ENCODE data around the gene RGS6.

Gene RGS6

GRCh38 chr14:72075649-72076334, 143.6 kb downstream of the RGS6 start:
- Histone ChIP-seq H3K4me3 (ENCODE audit: low read depth, low read length) (no peak overlapping the region), H2AFZ (ENCODE audit: low read length, unreplicated experiment) (no peak overlapping the region), H3K4me1 (ENCODE audit: control insufficient read depth, insufficient read depth, low read length, unreplicated experiment) (no peaks in the 10 kb centered on the region), H3K79me2 (ENCODE audit: control insufficient read depth, insufficient read depth, low read length, unreplicated experiment) (no peaks in the 10 kb centered on the region), H3K27ac (ENCODE audit: low read depth, low read length) (no peak overlapping the region), H3K36me3 (ENCODE audit: insufficient read depth, low read length) (no peaks in the 10 kb centered on the region), H3K27me3 (ENCODE audit: insufficient read depth, low read length) (no peaks in the 10 kb centered on the region)

GRCh38 chr14:72081137-72081536, 148.9 kb downstream of the RGS6 start:
- no peaks in the 10 kb centered on the region for H3K36me3 ChIP-seq (ENCODE audit: insufficient read depth, low read length)
- H3K4me3 ChIP-seq (ENCODE audit: low read depth, low read length) = no peak overlapping the region
- H3K27ac ChIP-seq (ENCODE audit: low read depth, low read length) = no peak overlapping the region
- H3K4me1 ChIP-seq (ENCODE audit: control insufficient read depth, insufficient read depth, low read length, unreplicated experiment) = no peaks in the 10 kb centered on the region
- no peaks in the 10 kb centered on the region for H3K27me3 ChIP-seq (ENCODE audit: insufficient read depth, low read length)
- no peaks in the 10 kb centered on the region for H3K79me2 ChIP-seq (ENCODE audit: control insufficient read depth, insufficient read depth, low read length, unreplicated experiment)
- no peak overlapping the region for H2AFZ ChIP-seq (ENCODE audit: low read length, unreplicated experiment)

- Histone ChIP-seq H3K4me1 (ENCODE audit: control insufficient read depth, insufficient read depth, low read length, unreplicated experiment) (no peaks in the 10 kb centered on the region), H3K4me3 (ENCODE audit: low read depth, low read length) (no peak overlapping the region), H3K27me3 (ENCODE audit: insufficient read depth, low read length) (no peaks in the 10 kb centered on the region), H3K27ac (ENCODE audit: low read depth, low read length) (no peak overlapping the region), H3K79me2 (ENCODE audit: control insufficient read depth, insufficient read depth, low read length, unreplicated experiment) (no peaks in the 10 kb centered on the region), H2AFZ (ENCODE audit: low read length, unreplicated experiment) (no peak overlapping the region), H3K36me3 (ENCODE audit: insufficient read depth, low read length) (no peaks in the 10 kb centered on the region)
Measured at GRCh38 chr14:72084935-72085334, 152.7 kb downstream of the RGS6 start.

GRCh38 chr14:72089625-72090024, 157.4 kb downstream of the RGS6 start:
- H3K27me3 ChIP-seq (ENCODE audit: insufficient read depth, low read length) = no peaks in the 10 kb centered on the region
- no peak overlapping the region for H3K4me3 ChIP-seq (ENCODE audit: low read depth, low read length)
- no peaks in the 10 kb centered on the region for H3K36me3 ChIP-seq (ENCODE audit: insufficient read depth, low read length)
- no peak overlapping the region for H2AFZ ChIP-seq (ENCODE audit: low read length, unreplicated experiment)
- H3K27ac ChIP-seq (ENCODE audit: low read depth, low read length) = no peak overlapping the region
- H3K4me1 ChIP-seq (ENCODE audit: control insufficient read depth, insufficient read depth, low read length, unreplicated experiment) = no peaks in the 10 kb centered on the region
- H3K79me2 ChIP-seq (ENCODE audit: control insufficient read depth, insufficient read depth, low read length, unreplicated experiment) = no peaks in the 10 kb centered on the region

GRCh38 chr14:72094844-72095582, 162.8 kb downstream of the RGS6 start:
- Histone ChIP-seq H3K79me2 (ENCODE audit: control insufficient read depth, insufficient read depth, low read length, unreplicated experiment) (no peaks in the 10 kb centered on the region), H2AFZ (ENCODE audit: low read length, unreplicated experiment) (no peak overlapping the region), H3K27ac (ENCODE audit: low read depth, low read length) (no peak overlapping the region), H3K4me3 (ENCODE audit: low read depth, low read length) (no peak overlapping the region), H3K36me3 (ENCODE audit: insufficient read depth, low read length) (no peaks in the 10 kb centered on the region), H3K4me1 (ENCODE audit: control insufficient read depth, insufficient read depth, low read length, unreplicated experiment) (no peaks in the 10 kb centered on the region), H3K27me3 (ENCODE audit: insufficient read depth, low read length) (no peaks in the 10 kb centered on the region)

GRCh38 chr14:72097173-72097783, 165.0 kb downstream of the RGS6 start:
- Histone ChIP-seq H3K27me3 (ENCODE audit: insufficient read depth, low read length) (no peaks in the 10 kb centered on the region), H3K4me1 (ENCODE audit: control insufficient read depth, insufficient read depth, low read length, unreplicated experiment) (no peaks in the 10 kb centered on the region), H3K36me3 (ENCODE audit: insufficient read depth, low read length) (no peaks in the 10 kb centered on the region), H3K4me3 (ENCODE audit: low read depth, low read length) (no peak overlapping the region), H2AFZ (ENCODE audit: low read length, unreplicated experiment) (no peak overlapping the region), H3K79me2 (ENCODE audit: control insufficient read depth, insufficient read depth, low read length, unreplicated experiment) (no peaks in the 10 kb centered on the region), H3K27ac (ENCODE audit: low read depth, low read length) (no peak overlapping the region)

GRCh38 chr14:72098210-72098609, 166.0 kb downstream of the RGS6 start:
- Histone ChIP-seq H2AFZ (ENCODE audit: low read length, unreplicated experiment) (no peak overlapping the region), H3K27ac (ENCODE audit: low read depth, low read length) (no peak overlapping the region), H3K4me3 (ENCODE audit: low read depth, low read length) (no peak overlapping the region), H3K36me3 (ENCODE audit: insufficient read depth, low read length) (no peaks in the 10 kb centered on the region), H3K4me1 (ENCODE audit: control insufficient read depth, insufficient read depth, low read length, unreplicated experiment) (no peaks in the 10 kb centered on the region), H3K27me3 (ENCODE audit: insufficient read depth, low read length) (no peaks in the 10 kb centered on the region), H3K79me2 (ENCODE audit: control insufficient read depth, insufficient read depth, low read length, unreplicated experiment) (no peaks in the 10 kb centered on the region)

- no peaks in the 10 kb centered on the region for H3K27me3 ChIP-seq (ENCODE audit: insufficient read depth, low read length)
Measured at GRCh38 chr14:72099566-72099965, 167.3 kb downstream of the RGS6 start.

GRCh38 chr14:72104011-72104613, 171.9 kb downstream of the RGS6 start:
- no peak overlapping the region for H3K27ac ChIP-seq (ENCODE audit: low read depth, low read length)
- no peak overlapping the region for H2AFZ ChIP-seq (ENCODE audit: low read length, unreplicated experiment)
- H3K4me3 ChIP-seq (ENCODE audit: low read depth, low read length) = no peak overlapping the region
- no peaks in the 10 kb centered on the region for H3K36me3 ChIP-seq (ENCODE audit: insufficient read depth, low read length)
- no peaks in the 10 kb centered on the region for H3K79me2 ChIP-seq (ENCODE audit: control insufficient read depth, insufficient read depth, low read length, unreplicated experiment)
- H3K4me1 ChIP-seq (ENCODE audit: control insufficient read depth, insufficient read depth, low read length, unreplicated experiment) = no peaks in the 10 kb centered on the region
- H3K27me3 ChIP-seq (ENCODE audit: insufficient read depth, low read length) = no peaks in the 10 kb centered on the region

More at GRCh38 chr14:72099566-72099965, 167.3 kb downstream of the RGS6 start:
- Histone ChIP-seq H3K4me3 (ENCODE audit: low read depth, low read length) (no peak overlapping the region), H3K4me1 (ENCODE audit: control insufficient read depth, insufficient read depth, low read length, unreplicated experiment) (no peaks in the 10 kb centered on the region), H3K79me2 (ENCODE audit: control insufficient read depth, insufficient read depth, low read length, unreplicated experiment) (no peaks in the 10 kb centered on the region), H3K27ac (ENCODE audit: low read depth, low read length) (no peak overlapping the region), H2AFZ (ENCODE audit: low read length, unreplicated experiment) (no peak overlapping the region), H3K36me3 (ENCODE audit: insufficient read depth, low read length) (no peaks in the 10 kb centered on the region)

GRCh38 chr14:72111911-72112310, 179.7 kb downstream of the RGS6 start:
- no peaks in the 10 kb centered on the region for H3K4me1 ChIP-seq (ENCODE audit: control insufficient read depth, insufficient read depth, low read length, unreplicated experiment)
- no peak overlapping the region for H3K4me3 ChIP-seq (ENCODE audit: low read depth, low read length)
- H3K27ac ChIP-seq (ENCODE audit: low read depth, low read length) = no peak overlapping the region
- H3K79me2 ChIP-seq (ENCODE audit: control insufficient read depth, insufficient read depth, low read length, unreplicated experiment) = no peaks in the 10 kb centered on the region
- no peaks in the 10 kb centered on the region for H3K27me3 ChIP-seq (ENCODE audit: insufficient read depth, low read length)
- no peak overlapping the region for H2AFZ ChIP-seq (ENCODE audit: low read length, unreplicated experiment)
- no peaks in the 10 kb centered on the region for H3K36me3 ChIP-seq (ENCODE audit: insufficient read depth, low read length)

Data from ACC112 (cell line).